Testis (tissue), 3 donors: Measurements from ENCODE around the gene MRPL4. TPM values are rescaled to one million over a fixed set of nuclear protein-coding genes. Genes with fewer than 3 reads are reported as not detected.
A peak's percentile ranks its signal among the peaks of the same experiment; 100 is the strongest.

Source experiments
- DNase-seq: peaks from one replicate; pipeline ENCODE4 v3.0.0-alpha.2; 2019
- H3K27ac ChIP-seq, 2 donors: fragments of 200-600 bp; sonication (generic); one replicate each; pipeline ENCODE4 v1.5.1; 2019
- H3K27me3 ChIP-seq: fragments of 200-600 bp; sonication (generic); one replicate; pipeline ENCODE4 v1.5.1; 2019
- H3K36me3 ChIP-seq: fragments of 200-600 bp; sonication (generic); one replicate; pipeline ENCODE4 v1.5.1; 2017; ENCODE audit warnings: low read depth; ENCODE audit errors: missing control alignments
- H3K4me1 ChIP-seq: fragments of 200-600 bp; sonication (generic); one replicate; pipeline ENCODE4 v1.5.1; 2019
- H3K4me3 ChIP-seq, 2 donors: fragments of 200-600 bp; sonication (generic); one replicate each; pipeline ENCODE4 v1.5.1; 2017 to 2019
- H3K9me3 ChIP-seq: fragments of 200-600 bp; sonication (generic); one replicate; pipeline ENCODE4 v1.5.1; 2017
- POLR2A ChIP-seq: fragments of 450-650 bp; IDR thresholded peaks from one replicate; pipeline ENCODE4 v1.6.1; 2017; ENCODE audit warnings: antibody characterized with exemption, mild to moderate bottlenecking, moderate library complexity
- WGBS, 2 donors: methylation state at CpG; one replicate each; pipeline ENCODE4 v1.1.5; 2018; 5-methylcytosine and 5-hydroxymethylcytosine counted together
- intact Hi-C: fragments of 100-400 bp; cut with DNase I; formaldehyde crosslinking; loops from one replicate; pipeline ENCODE4 v1.15.1; 2023; ENCODE audit warnings: low total_unique reads
- polyA plus RNA-seq: library from polyadenylated mRNA; stranded (reverse); fragments of 350-450 nt; fragmentation: Illumina TruSeq; extraction: RNeasy Lipid Tissue Mini Kit (QIAGEN cat#74804); gene quantifications from one replicate; pipeline ENCODE4 v1.2.3, GENCODE V29; 2014; ENCODE audit warnings: low read depth, low replicate concordance; ENCODE audit not compliant: insufficient read depth
- total RNA-seq, 2 donors: library from RNA; depleted of rRNA; stranded (reverse); fragments of >200 nt; gene quantifications; one replicate each; pipeline ENCODE4 v1.2.3, GENCODE V29; 2016
- TF ChIP-seq, protein P1 (sequence below), 3 experiments: fragments of 450-650 bp in 2 of 3; fragments of 200-600 bp in 1 of 3; sonication (generic) in 1 of 3; IDR thresholded peaks; one replicate each; pipeline ENCODE4 v1.5.1; 2016 to 2019; ENCODE audit warnings: antibody characterized with exemption in 3 of 3, mild to moderate bottlenecking in 2 of 3, moderate library complexity in 1 of 3

The MRPL4 gene
- total and polyA plus RNA-seq, 3 donors from 2014 or later, result 53.3 to 91.8 (median 63.5) TPM

DNA sequence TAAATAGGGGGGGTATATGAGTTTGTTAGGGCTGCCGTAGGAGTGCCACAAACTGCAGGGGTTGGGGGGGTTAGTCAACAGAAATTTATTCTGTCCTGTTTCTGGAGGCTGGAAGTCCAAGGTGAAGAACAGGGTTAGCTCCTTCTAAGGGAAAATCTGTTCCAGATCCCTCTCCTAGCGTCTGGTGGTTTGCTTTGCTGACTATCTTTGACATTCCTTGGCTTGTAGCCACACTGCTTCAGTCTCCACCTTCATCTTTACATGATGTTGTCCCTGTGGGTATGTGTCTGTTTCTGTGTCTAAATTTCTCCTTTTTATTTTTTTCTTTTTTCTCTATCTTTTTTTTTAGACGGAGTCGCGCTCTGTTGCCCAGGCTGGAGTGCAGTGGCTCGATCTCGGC is 10.8 kb downstream of the MRPL4 start:
- no peaks in the 10 kb centered on the region for H3K27me3 ChIP-seq
- no peak overlapping the region for H3K27ac ChIP-seq
- no peak for DNase-seq
- WGBS, 2 donors, result 78 to 80% methylated on average over 7 of the region's 7 CpGs
- intact Hi-C loops, result no loop called here
- no peaks in the 10 kb centered on the region for H3K36me3 ChIP-seq
- H3K4me3 ChIP-seq, result no peak overlapping the region
- TF ChIP-seq, protein P1, sequence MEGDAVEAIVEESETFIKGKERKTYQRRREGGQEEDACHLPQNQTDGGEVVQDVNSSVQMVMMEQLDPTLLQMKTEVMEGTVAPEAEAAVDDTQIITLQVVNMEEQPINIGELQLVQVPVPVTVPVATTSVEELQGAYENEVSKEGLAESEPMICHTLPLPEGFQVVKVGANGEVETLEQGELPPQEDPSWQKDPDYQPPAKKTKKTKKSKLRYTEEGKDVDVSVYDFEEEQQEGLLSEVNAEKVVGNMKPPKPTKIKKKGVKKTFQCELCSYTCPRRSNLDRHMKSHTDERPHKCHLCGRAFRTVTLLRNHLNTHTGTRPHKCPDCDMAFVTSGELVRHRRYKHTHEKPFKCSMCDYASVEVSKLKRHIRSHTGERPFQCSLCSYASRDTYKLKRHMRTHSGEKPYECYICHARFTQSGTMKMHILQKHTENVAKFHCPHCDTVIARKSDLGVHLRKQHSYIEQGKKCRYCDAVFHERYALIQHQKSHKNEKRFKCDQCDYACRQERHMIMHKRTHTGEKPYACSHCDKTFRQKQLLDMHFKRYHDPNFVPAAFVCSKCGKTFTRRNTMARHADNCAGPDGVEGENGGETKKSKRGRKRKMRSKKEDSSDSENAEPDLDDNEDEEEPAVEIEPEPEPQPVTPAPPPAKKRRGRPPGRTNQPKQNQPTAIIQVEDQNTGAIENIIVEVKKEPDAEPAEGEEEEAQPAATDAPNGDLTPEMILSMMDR (IDR thresholded peaks at IDR 0.05), result no peak
- TF ChIP-seq POLR2A, result no peak
- H3K9me3 ChIP-seq, result no peaks in the 10 kb centered on the region
- H3K4me1 ChIP-seq, result no peaks in the 10 kb centered on the region

DNA sequence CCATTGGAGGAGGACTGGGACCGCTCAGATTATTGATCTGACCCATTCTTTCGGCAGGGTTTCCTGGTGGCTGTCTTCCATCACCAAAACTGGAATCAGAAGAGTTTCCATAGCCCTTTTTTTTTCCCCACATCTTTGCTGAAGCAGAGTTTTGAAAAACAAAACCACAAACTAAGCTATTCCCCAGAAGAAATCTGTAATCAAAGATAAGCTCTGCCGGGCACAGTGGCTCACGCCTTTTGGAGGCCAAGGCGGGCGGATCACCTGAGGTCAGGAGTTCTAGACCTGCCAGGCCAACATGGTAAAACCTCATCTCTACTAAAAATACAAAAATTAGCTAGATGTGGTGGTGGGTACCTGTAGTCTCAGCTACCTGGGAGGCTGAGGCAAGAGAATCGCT is 14.7 kb downstream of the MRPL4 start:
- no peak for TF ChIP-seq POLR2A
- TF ChIP-seq, protein P1 (IDR thresholded peaks at IDR 0.05), result no peak
- intact Hi-C loops, result no loop called here

DNA sequence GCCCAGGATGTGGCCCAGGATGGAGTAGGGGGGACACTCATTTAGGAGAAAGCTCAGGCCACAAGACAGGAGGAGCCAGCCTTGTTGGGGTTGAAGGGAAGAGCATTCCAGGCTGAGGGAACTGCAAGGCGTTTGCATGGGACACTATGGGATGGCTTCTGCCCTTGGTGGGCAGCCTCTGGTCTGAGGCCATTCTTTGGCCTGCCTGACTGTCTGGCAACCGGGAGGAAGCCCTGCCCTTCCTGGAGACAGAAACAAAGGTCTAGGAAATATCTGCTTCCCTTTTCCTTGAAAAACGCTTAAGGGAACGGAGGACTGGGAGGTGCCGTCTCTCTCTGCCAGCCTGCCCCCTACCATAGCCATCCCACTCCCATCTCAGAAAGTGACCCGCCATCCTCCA is 16.1 kb downstream of the MRPL4 start:
- Histone ChIP-seq H3K36me3 (no peaks in the 10 kb centered on the region), H3K4me1 (peaks cover 13% of the 10 kb centered on the region), H3K27ac (no peak overlapping the region), H3K9me3 (no peaks in the 10 kb centered on the region), H3K4me3 (no peak overlapping the region), H3K27me3 (no peaks in the 10 kb centered on the region)
- no peak for DNase-seq
- WGBS, 2 donors, result 74 to 84% methylated on average over 6 of the region's 6 CpGs
- intact Hi-C loops, result no loop called here
- TF ChIP-seq POLR2A, result no peak
- TF ChIP-seq, protein P1 (IDR thresholded peaks at IDR 0.05), result no peak

More for the DNA sequence above, 14.7 kb downstream of the MRPL4 start:
- no peak for DNase-seq
- no peak overlapping the region for H3K27ac ChIP-seq
- 82 to 88% methylated on average over 7 of the region's 7 CpGs for WGBS, 2 donors
- H3K9me3 ChIP-seq, result no peaks in the 10 kb centered on the region
- peaks cover 13% of the 10 kb centered on the region for H3K4me1 ChIP-seq
- no peak overlapping the region for H3K4me3 ChIP-seq
- H3K36me3 ChIP-seq, result no peaks in the 10 kb centered on the region
- no peaks in the 10 kb centered on the region for H3K27me3 ChIP-seq

DNA sequence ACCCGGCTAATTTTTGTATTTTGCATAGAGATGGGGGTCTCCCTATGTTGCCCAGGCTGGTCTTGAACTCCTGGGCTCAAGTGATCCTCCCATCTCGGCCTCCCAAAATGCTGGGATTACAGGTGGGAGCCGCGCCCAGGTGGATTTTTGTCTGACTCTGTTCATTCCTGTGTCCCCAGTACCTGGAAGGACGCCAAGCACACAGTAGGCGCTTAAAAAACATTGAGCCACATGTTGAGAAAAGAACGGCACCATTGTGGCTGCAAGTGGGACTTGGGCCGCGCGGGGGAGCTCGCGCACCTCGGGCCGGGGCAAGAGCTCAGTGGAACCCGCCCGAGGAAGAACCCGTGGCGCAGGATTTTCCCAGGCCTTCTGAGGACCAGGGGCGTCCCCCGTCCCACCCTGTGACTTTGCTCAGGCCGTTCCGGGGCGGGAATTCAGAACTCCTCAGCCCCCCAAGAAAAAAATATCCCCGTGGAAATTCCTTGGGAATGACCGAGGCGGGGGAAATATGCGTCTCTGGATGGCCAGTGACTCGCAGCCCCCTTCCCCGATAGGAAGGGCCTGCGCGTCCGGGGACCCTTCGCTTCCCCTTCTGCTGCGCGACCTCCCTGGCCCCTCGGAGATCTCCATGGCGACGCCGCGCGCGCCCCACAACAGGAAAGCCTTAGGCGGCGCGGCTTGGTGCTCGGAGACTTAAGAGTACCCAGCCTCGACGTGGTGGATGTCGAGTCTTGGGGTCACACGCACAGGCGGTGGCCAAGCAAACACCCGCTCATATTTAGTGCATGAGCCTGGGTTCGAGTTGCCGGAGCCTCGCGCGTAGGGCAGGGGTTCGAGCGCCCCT is 17.5 kb downstream of the MRPL4 start:
- peaks cover 13% of the 10 kb centered on the region for H3K4me1 ChIP-seq
- TF ChIP-seq POLR2A, result no peak
- TF ChIP-seq, protein P1 (IDR thresholded peaks at IDR 0.05), result peak; percentile 86 to 93 (median 88)
- peak; percentile 89 for DNase-seq
- H3K27ac ChIP-seq, result peak overlapping the region in 1 of 2 donors; percentile 77
- H3K4me3 ChIP-seq, result peak overlapping the region; percentile 49 to 60
- 2 to 4% methylated on average over 29 to 40 of the region's 59 CpGs for WGBS, 2 donors
- H3K27me3 ChIP-seq, result no peaks in the 10 kb centered on the region
- intact Hi-C loops, result loop anchor here (5.0 kb wide), 1 partner anchor 48 kb away; the partner anchor contains the start of gene FDX2
- no peaks in the 10 kb centered on the region for H3K9me3 ChIP-seq
- H3K36me3 ChIP-seq, result no peaks in the 10 kb centered on the region
